Coronary artery (tissue), 2 donors: ENCODE data around the gene WDR86.

Source experiments
- DNase-seq: peaks from one replicate; pipeline ENCODE4 v3.0.0-alpha.2; 2017; ENCODE audit warnings: low spot score
- H3K27ac ChIP-seq, 2 donors: fragments of 200-600 bp; sonication (generic); one replicate each; pipeline ENCODE4 v1.5.1; 2016 to 2019
- H3K4me3 ChIP-seq: fragments of 200-600 bp; sonication (generic); 2 replicates; pipeline ENCODE4 v1.5.1; 2016; ENCODE audit warnings: mild to moderate bottlenecking, moderate library complexity
- TF ChIP-seq, protein P1 (sequence below): fragments of 200-600 bp; sonication (generic); IDR thresholded peaks from one replicate; pipeline ENCODE4 v1.5.1; 2019; ENCODE audit warnings: antibody characterized with exemption

WDR86 gene

GRCh38 chr7:151399906-151400305 lies 9.9 kb downstream of the WDR86 start:
- no peak for DNase-seq
- TF ChIP-seq, protein P1, sequence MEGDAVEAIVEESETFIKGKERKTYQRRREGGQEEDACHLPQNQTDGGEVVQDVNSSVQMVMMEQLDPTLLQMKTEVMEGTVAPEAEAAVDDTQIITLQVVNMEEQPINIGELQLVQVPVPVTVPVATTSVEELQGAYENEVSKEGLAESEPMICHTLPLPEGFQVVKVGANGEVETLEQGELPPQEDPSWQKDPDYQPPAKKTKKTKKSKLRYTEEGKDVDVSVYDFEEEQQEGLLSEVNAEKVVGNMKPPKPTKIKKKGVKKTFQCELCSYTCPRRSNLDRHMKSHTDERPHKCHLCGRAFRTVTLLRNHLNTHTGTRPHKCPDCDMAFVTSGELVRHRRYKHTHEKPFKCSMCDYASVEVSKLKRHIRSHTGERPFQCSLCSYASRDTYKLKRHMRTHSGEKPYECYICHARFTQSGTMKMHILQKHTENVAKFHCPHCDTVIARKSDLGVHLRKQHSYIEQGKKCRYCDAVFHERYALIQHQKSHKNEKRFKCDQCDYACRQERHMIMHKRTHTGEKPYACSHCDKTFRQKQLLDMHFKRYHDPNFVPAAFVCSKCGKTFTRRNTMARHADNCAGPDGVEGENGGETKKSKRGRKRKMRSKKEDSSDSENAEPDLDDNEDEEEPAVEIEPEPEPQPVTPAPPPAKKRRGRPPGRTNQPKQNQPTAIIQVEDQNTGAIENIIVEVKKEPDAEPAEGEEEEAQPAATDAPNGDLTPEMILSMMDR: no peak
- no peak overlapping the region for H3K4me3 ChIP-seq
- H3K27ac ChIP-seq: no peak overlapping the region

DNA sequence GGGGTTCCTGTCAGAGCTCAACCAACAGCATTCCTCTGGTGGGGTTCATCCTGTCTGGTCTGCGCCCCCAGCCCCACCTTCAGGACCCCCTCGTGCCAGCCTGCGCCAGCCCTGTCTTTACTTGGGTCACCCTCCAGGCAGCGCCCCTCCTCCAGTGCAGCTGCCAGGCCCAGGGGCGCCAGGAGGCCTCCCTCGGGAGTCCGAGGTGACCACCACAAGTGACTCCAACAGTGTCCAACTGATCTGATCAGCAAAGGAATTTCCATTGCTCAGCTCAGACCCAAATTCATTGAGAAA lies 10.6 kb downstream of the WDR86 start:
- DNase-seq: no peak
- Histone ChIP-seq H3K4me3 (no peak overlapping the region), H3K27ac (no peak overlapping the region)
- TF ChIP-seq, protein P1: no peak

- Histone ChIP-seq H3K27ac (no peak overlapping the region), H3K4me3 (no peak overlapping the region)
- no peak for DNase-seq
- TF ChIP-seq, protein P1: no peak
Measured at GRCh38 chr7:151398446-151399304, 11.2 kb downstream of the WDR86 start.

GRCh38 chr7:151397026-151397425 lies 12.8 kb downstream of the WDR86 start:
- TF ChIP-seq, protein P1: no peak
- DNase-seq: no peak
- no peak overlapping the region for H3K27ac ChIP-seq

GRCh38 chr7:151396328-151396970 lies 13.4 kb downstream of the WDR86 start:
- Histone ChIP-seq H3K4me3 (no peak overlapping the region), H3K27ac (no peak overlapping the region)
- no peak for DNase-seq
- TF ChIP-seq, protein P1: no peak

More at GRCh38 chr7:151397026-151397425, 12.8 kb downstream of the WDR86 start:
- H3K4me3 ChIP-seq: no peak overlapping the region

DNA sequence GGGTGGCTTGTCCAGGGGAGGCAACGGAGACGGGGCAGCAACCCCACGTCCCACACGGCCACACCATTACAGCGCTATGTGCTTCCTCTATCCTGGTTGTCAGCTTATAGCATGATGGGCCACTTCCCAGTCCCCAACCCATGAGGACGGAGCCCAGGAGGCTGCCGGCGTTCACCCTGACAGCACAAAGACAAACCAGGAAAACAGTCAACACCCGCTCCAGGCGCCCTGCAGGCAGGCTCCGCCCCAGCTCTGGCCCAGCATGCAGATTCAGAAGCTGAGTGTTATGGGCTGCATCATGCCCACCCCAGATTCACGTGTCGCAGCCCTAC lies 14.8 kb downstream of the WDR86 start:
- TF ChIP-seq, protein P1: no peak
- no peak for DNase-seq
- Histone ChIP-seq H3K4me3 (no peak overlapping the region), H3K27ac (no peak overlapping the region)
